Measurements from ENCODE around the gene AFAP1L1. TPM values are rescaled to one million over a fixed set of nuclear protein-coding genes. Genes with fewer than 3 reads are reported as not detected.

The AFAP1L1 gene
- total and polyA plus RNA-seq, 10 of the 15 experiments (the other 5 are each of a cell fraction or from before 2014, with no cell fraction given) = 0.11 TPM; not detected in 9

GRCh38 chr5:149310488-149310887, 38.8 kb downstream of the AFAP1L1 start:
- BruUV-seq (replicated peaks) = no TSS peak
- Histone ChIP-seq H3K27me3 (replicated peaks in 1 of 2; ENCODE audit: control insufficient read depth in 2 of 2, insufficient read depth in 2 of 2, low read length in 1 of 2) (no peaks in the 10 kb centered on the region; a peak in 2 of 4 replicates), H3K27ac (ENCODE audit: control insufficient read depth, insufficient read depth) (no peak overlapping the region), H3K9ac (ENCODE audit: control insufficient read depth, insufficient read depth, low read length) (no peak overlapping the region), H3K79me2 (ENCODE audit: control insufficient read depth, insufficient read depth, low read length) (no peaks in the 10 kb centered on the region), H3K4me3 (no peak overlapping the region), H3K4me1 (ENCODE audit: control insufficient read depth, insufficient read depth, low read length) (no peaks in the 10 kb centered on the region), H4K20me1 (ENCODE audit: control insufficient read depth, insufficient read depth) (no peaks in the 10 kb centered on the region), H3K36me3 (ENCODE audit: control insufficient read depth in 2 of 2, insufficient read depth in 2 of 2, low read length in 1 of 2) (no peaks in the 10 kb centered on the region), H3K9me3 (replicated peaks; ENCODE audit: control insufficient read depth, insufficient read depth, low read length) (no peaks in the 10 kb centered on the region), H2AFZ (ENCODE audit: control insufficient read depth, low read depth, low read length) (no peak overlapping the region), H3K4me2 (ENCODE audit: control insufficient read depth, insufficient read depth) (no peak overlapping the region)
- intact Hi-C loops (cut with micrococcal nuclease; ENCODE audit: unreplicated experiment) = no loop called here
- DNase-seq (ENCODE audit: low read depth, low spot score) (no peak), ATAC-seq (no peak), FAIRE-seq (no peak)
- CTCF ChIA-PET = interaction anchor here (1.6 to 2.4 kb wide), 2 partner anchors 56 to 61 kb away, joined by 5 to 7 read pairs; no protein-coding TSS in a partner anchor
- TF ChIP-seq CHD4 (IDR thresholded peaks at IDR 0.05) (no peak), WRNIP1 (IDR thresholded peaks at IDR 0.05; ENCODE audit: borderline replicate concordance, low read depth, low read length) (no peak), TCF12 (IDR thresholded peaks at IDR 0.05; ENCODE audit: low read depth, low read length) (no peak), POLR2AphosphoS2 (IDR thresholded peaks at IDR 0.05; ENCODE audit: low read depth, low read length) (no peak), JUND (IDR thresholded peaks at IDR 0.05; ENCODE audit: low read depth, low read length) (no peak), ZNF274 (IDR thresholded peaks at IDR 0.05; ENCODE audit: insufficient read depth, insufficient read length) (no peak), MXI1 (IDR thresholded peaks at IDR 0.05; ENCODE audit: low read depth, low read length) (no peak), KLF5 (IDR thresholded peaks at IDR 0.05; ENCODE audit: partially characterized antibody) (no peak), ZSCAN29 (IDR thresholded peaks at IDR 0.05) (no peak), CBFB (IDR thresholded peaks at IDR 0.05; ENCODE audit: low read depth) (no peak), RFX5 (IDR thresholded peaks at IDR 0.05; ENCODE audit: low read depth, low read length) (no peak), BACH1 (IDR thresholded peaks at IDR 0.05; ENCODE audit: borderline replicate concordance) (no peak)
- TF ChIP-seq, protein P1, sequence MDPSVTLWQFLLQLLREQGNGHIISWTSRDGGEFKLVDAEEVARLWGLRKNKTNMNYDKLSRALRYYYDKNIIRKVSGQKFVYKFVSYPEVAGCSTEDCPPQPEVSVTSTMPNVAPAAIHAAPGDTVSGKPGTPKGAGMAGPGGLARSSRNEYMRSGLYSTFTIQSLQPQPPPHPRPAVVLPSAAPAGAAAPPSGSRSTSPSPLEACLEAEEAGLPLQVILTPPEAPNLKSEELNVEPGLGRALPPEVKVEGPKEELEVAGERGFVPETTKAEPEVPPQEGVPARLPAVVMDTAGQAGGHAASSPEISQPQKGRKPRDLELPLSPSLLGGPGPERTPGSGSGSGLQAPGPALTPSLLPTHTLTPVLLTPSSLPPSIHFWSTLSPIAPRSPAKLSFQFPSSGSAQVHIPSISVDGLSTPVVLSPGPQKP (IDR thresholded peaks at IDR 0.05; ENCODE audit: low read depth, low read length) = no peak
- in situ Hi-C loops (cut with MboI) = no loop called here
- 12% methylated on average over 4 of the region's 4 CpGs for WGBS (ENCODE audit: insufficient coverage, insufficient replicate concordance, low lambda C conversion rate, missing lambda C conversion rate)
- POLR2A ChIA-PET = no interaction called here
- SMC1A ChIA-PET (ENCODE audit: uncharacterized antibody, unreplicated experiment) = no interaction called here
- RAD21 ChIA-PET (ENCODE audit: unreplicated experiment) = no interaction called here

All from GM12878 (cell line).